Measurements from ENCODE around the gene VTI1A.
"Not testable (repeated sequence)": the region's sequence is repeated elsewhere in the genome, so short reads cannot be mapped to it uniquely, and the experiment has no call there.

The VTI1A gene

GRCh38 chr10:112590786-112591185, 143.8 kb downstream of the VTI1A start:
- DNase-seq, result not testable (repeated sequence)

GRCh38 chr10:112593023-112593422, 146.0 kb downstream of the VTI1A start:
- no peak for DNase-seq

GRCh38 chr10:112601214-112602090, 154.4 kb downstream of the VTI1A start:
- no peak for DNase-seq

- no peak for DNase-seq
Measured at GRCh38 chr10:112603062-112603461, 156.0 kb downstream of the VTI1A start.

GRCh38 chr10:112605063-112605462, 158.0 kb downstream of the VTI1A start:
- no peak for DNase-seq

- no peak for DNase-seq
Measured at GRCh38 chr10:112607506-112607905, 160.5 kb downstream of the VTI1A start.

- DNase-seq, result no peak
Measured at GRCh38 chr10:112613620-112614019, 166.6 kb downstream of the VTI1A start.

- DNase-seq, result no peak
Measured at GRCh38 chr10:112614072-112614471, 167.1 kb downstream of the VTI1A start.

- no peak for DNase-seq
Measured at GRCh38 chr10:112614586-112614985, 167.6 kb downstream of the VTI1A start.

GRCh38 chr10:112615269-112615668, 168.3 kb downstream of the VTI1A start:
- DNase-seq, result no peak

GRCh38 chr10:112616647-112617046, 169.6 kb downstream of the VTI1A start:
- no peak for DNase-seq

- DNase-seq, result no peak
Measured at GRCh38 chr10:112618814-112619213, 171.8 kb downstream of the VTI1A start.

- no peak for DNase-seq
Measured at GRCh38 chr10:112619556-112619955, 172.5 kb downstream of the VTI1A start.

GRCh38 chr10:112622786-112623185, 175.8 kb downstream of the VTI1A start:
- no peak for DNase-seq

- DNase-seq, result no peak
Measured at GRCh38 chr10:112624546-112625048, 177.6 kb downstream of the VTI1A start.

GRCh38 chr10:112628951-112629609, 182.1 kb downstream of the VTI1A start:
- DNase-seq, result no peak

GRCh38 chr10:112631501-112632400, 184.7 kb downstream of the VTI1A start:
- no peak for DNase-seq

- DNase-seq, result no peak
Measured at GRCh38 chr10:112634096-112634830, 187.2 kb downstream of the VTI1A start.

- DNase-seq, result no peak
Measured at GRCh38 chr10:112637901-112638300, 190.9 kb downstream of the VTI1A start.

GRCh38 chr10:112639298-112639697, 192.3 kb downstream of the VTI1A start:
- no peak for DNase-seq

- DNase-seq, result no peak
Measured at GRCh38 chr10:112640638-112641037, 193.6 kb downstream of the VTI1A start.

- DNase-seq, result no peak
Measured at GRCh38 chr10:112643600-112644264, 196.7 kb downstream of the VTI1A start.
